GM19035 (cell line): ENCODE data around the gene BNIP1.

Experiments
- ATAC-seq: cut with Tn5 transposase; IDR thresholded peaks from one replicate; pipeline ENCODE4 v1.9.1; 2021; ENCODE audit not compliant: unreplicated experiment

The BNIP1 gene

DNA sequence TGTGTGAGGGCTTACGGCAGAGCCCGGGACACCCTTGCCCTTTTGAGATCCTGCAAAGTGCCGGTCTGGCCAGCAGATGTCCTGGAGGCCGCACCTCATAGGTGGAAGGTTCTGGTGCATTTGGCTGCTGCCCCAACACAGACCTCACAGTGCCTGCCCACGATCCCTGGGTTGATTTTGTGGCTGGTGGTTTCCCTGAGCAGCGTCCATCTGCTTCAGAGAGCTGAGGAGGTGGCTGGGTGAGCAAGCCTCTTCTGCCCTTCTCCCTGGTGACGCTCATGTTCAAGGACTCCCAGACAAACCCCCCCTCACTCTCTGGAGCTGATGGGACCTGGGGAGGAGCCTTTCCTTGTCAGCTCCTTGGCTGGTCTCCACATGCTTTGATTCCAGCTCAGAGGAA lies 18.9 kb downstream of the BNIP1 start:
- no peak for ATAC-seq

DNA sequence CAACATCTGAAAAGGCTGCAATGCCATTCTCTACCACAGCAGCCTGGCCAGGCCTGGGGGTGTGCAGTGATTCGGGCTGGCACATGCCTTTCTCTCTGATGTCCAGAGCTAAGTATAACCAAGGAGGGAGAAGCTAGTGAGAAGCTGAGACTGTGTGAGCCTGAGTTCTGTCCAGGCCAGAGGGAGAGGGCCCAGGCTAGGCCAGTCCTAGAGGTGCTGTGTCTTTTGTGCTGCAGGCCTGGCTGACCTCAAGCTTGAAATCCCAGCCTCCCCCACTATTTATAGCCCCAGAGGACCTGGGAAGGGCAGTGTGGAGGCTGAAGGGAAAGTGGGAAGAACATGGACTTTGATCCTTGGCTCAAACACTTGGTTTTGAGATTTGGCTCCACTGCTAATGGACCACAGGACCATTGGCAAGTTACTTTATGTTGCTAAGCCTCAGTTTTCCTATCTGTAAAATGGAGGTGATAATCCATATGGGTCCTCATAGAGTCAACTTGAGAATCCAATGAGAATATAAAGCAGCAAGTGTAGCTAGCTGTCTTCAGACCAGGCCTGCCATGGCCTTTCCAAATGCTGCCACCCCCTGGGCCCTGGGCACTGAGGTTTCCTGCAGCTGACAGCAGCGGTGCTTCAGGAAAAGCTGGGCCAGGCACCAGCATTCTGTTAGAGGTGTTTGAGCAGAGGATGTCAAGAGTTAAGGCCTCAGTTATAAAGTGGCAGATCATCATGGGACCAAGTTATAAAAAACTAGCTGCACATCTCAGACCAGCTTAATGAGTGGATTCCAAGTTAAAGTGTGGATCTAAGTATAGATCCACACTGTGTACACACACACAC lies 21.1 kb downstream of the BNIP1 start:
- no peak for ATAC-seq

DNA sequence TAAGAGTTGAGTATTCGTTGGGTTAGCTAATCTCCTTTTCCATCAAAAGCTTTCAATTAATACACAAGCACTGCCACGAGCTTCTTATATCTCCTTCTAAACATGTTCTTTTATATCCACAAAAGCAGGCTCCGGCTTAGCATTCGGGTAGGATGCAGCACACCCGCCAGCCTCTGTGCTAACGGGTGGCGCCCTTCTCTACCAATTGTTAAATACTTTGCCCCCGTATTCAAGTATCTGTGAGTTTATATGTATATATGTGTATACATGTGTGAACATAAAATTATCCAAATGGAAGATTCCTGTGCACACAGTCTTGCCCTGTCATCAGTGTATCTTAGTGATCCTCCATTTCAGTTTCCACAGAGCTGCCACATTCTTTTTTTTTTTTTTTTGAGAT lies 27.8 kb downstream of the BNIP1 start:
- no peak for ATAC-seq

DNA sequence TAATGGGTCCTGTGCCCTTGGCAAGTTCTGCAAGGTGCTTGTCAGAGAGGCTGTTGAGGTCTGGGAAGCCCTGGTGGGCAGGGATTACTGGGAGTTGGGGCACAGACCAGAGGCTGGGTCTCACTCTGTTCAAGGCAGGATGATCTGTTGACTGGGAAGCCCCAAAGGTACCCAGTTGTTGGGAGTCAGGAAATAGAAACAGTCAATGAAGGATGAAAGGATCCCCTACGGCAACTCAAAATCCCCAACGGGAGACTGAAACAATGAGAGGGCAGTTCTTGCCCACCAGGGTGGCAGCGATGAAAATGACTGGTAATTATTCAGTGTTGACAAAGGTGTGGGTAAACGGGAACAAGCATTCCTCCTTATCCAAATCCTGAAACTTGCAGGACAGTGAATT lies 31.2 kb downstream of the BNIP1 start:
- ATAC-seq = no peak

DNA sequence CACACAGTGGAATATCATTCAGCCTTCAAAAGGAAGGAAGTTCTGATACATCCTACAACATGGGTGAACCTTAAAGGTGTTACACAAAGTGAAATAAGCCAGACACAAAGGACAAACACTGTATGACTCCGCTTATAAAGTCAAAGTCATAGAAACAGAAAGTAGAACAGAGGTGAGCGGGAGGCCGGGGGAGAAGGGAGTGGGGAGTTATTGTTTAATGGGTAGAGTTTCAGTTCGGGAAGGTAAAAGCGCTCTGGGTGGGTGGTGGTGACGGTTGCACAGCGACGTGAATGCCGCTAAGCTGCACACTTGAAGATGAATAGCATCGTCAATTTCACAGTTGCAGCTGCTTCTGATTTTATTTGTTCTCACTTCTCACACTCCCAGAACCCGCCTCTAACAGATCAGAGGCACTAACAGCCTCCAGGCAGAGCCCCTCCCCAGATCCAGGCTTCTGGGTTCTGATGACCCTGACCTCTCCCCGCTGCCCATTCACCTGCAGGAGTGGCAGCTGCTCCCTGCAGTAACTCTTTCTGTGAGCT lies 34.1 kb downstream of the BNIP1 start:
- no peak for ATAC-seq

DNA sequence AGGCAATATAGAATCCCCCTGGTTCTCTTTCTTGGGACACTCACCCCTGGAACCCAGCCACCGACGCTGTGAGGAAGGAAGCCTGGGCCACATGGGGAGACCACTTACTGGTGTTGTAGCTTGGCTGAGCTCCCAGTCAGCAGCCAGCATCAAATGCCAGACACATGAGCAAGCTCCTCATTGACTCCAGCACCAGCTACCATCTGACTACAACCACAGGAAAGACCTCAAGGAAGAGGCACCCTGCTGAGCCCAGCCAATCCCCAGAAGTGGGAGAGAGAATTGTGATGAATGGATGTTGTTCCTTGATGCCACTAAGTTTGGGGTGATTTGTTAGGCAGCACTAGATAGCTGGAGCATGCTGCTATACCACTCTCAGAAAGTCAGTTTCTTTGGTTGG lies 36.0 kb downstream of the BNIP1 start:
- ATAC-seq = no peak

DNA sequence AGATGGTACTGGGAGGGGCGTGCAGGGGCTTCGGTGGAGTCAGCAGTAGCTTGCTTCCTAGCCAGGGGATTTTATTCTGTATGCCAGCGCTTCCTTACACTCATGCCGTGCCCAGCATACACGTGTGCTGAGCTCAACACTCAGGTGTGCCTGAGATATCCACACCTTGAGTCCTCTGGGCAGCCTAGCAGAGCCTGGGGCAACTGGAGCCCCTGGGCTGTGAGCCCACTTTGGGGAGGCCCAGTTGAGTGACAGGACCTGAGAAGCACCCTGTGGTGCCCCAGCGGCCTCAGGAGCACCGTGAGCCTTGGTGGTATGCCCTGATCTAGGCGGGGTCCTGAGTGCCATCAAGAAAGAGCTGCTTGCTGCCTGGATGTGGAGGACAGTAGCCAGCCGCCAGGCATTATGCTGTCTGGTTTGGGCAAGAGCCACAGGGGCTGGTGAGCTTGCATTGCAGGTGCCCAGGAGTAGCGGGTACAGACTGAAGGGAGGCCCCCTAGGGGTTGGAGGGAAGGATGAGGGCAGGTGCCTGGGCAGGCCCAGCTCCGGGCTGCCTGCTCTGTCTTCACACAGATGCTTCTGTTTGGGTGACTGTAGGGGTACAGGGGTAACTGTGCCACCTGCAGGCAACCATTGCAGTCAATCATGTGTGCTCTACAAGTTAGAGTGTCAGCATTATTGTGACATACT lies 42.9 kb downstream of the BNIP1 start:
- ATAC-seq = no peak

DNA sequence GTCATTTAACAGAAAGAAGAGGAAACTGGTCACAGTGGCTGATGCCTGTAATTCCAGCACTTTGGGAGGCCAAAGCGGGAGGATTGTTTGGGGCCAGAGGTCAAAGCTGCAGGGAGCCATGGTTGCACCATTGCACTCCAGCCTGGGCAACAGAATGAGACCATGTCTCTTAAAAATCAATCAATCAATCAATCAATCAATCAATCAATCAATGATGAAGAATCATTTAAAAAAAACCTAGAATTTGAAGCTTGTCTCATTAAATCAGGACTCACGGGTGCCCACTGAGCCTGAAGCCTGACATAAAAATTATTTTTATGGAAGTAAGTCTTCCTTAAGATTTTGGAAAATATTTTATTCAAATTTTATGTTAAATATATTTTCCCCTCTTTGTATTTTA lies 43.9 kb downstream of the BNIP1 start:
- no peak for ATAC-seq

DNA sequence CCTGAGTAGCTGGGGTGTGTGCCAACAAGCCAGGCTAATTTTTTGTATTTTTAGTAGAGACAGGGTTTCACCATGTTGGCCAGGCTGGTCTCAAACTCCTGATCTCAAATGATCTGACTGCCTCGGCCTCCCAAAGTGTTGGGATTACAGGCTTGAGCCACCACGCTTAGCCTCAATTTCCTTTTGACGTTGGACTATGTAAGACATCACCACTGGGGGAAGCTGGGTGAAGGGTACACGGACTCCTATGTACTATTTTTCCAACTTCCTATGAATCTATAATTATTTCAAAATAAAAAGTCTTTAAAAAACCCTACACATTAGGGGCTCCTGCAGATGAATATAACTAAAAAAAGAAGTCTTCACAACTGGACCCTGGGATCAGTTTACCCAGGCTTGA lies 46.7 kb downstream of the BNIP1 start:
- ATAC-seq = no peak

DNA sequence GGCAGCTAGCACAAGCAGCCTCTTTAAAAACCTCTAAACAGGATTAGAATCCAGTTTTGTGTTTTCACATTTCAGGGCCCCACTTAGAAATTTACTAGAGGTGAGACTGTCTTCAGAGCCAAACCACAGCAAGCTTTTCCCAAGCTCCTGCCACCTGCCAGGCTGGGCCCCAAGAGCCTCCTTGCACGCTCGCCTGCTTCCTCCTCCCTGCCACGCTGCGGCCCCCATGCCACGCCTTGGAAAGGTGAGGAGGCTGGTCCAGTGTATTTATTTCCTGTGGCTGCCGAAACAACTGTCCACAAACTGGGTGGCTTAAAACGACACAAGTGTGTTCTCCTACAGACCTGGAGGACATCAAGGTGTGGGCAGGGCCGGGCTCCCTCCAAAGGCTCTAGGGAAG lies 47.2 kb downstream of the BNIP1 start:
- no peak for ATAC-seq

DNA sequence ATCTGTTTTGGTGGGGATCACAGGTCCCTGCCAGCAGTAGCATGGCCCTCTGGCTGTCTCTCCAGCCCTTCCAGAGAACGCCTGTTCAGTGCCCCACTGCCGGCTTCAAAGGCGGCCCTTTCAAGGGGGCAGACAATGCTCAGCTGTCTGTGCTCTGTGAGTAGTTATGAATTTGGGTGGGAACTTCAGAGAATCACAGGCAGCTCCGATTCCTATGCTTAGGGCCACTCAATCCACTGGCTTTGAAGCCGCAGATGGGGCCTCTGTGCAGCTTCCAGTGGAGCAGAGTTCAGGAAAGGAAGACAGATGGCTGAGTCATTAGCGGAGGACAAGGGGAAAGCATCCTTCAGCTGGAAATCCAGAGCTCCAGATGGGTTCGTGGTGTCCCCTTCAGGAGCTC lies 48.2 kb downstream of the BNIP1 start:
- no peak for ATAC-seq

DNA sequence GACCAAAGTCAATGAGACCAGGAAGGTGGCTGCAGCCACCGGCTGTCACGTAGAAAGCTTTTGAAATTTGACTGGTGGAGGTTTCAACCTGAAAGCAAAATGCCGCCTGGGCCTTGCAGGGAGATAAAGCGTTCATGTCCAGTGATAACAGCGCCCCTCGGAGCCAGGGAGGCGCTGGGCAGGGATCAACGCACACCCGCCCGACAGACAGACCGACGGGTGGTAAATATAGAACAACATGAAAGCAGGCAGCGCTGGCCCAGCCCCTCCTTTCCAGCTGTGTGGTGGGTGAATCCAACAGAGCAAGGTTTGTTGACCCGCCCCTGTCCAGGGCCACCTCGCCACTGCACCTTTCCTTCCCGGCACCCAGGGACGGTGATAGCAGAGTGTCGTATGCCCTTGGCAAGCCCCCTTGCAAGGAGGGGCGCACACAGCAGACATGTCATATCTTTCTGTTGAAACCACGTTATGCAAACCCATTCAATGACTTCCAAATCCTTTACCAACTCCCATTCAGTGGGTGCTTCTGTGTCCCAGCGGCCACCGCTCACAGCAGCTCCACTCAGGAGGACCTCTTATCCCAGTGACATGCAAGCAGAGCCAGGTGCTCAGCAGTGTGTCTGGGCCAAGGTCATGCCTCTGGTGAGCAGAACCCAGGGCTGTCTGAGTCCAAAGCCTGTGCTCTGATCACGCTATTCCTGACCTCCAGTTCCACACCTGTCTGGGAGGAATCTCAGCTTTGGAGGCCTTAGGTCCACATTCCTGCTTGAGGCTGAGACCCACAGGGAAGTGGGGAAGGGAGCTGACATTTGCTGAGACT lies 52.0 kb downstream of the BNIP1 start:
- no peak for ATAC-seq

DNA sequence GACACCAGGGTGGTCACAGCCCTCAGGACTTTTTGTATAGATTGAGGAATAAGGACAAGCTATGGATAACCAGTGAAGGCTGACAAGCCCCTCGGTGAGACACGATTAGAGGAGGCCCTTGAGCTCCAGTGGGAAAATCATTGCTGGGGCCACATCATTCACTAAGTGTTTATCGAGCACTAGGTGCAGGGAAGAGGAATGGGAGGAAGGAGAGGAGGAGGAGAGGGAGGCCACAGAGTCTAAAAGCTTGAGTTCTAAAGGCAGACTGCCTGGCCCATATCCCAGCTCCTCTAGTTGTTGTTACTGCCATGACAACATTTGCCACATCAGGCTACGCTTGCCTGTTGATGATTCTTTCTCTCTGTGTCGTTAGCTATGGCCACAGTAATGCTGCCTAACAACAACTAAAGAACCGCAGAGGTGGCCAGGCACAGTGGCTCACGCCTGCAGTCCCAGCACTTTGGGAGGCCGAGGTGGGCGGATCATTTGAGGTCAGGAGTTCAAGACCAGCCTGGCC lies 53.1 kb downstream of the BNIP1 start:
- no peak for ATAC-seq

DNA sequence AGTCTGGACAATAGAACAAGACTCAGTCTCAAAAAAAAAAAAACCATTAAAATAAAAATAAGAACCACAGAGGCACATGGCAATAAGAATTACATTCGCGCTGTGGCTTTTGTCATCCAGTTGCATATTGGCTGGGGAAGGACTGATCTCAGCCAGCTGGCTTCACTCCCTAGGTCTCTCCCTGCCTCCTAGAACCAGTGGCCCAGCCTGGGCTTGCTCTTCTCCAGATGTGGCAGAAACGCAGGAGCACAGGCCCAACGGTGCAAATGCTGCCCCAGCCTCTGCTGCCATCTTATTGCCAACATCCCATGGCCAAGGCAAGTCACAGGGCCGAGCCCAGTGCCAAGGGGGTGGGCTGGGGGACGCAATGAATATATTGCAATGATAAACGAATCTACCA lies 53.7 kb downstream of the BNIP1 start:
- no peak for ATAC-seq

DNA sequence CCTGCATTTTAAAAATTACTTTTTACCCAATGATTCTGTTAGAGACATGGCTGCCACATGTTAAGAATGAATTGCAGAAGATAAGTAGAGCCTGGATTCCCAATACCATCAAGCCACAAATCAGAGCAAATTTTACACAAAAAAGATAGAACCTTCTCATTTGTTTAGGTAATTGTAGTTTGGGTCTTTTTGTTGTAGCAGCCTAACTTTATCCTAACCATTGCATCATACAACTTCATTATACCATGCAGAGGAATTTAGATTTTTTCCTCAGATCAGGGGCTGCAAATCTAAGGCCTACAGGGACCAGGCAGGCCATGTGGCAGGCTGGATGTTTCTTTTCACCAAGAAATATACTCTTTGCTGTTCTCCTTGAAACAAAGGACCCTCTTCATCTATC lies 56.0 kb downstream of the BNIP1 start:
- no peak for ATAC-seq

DNA sequence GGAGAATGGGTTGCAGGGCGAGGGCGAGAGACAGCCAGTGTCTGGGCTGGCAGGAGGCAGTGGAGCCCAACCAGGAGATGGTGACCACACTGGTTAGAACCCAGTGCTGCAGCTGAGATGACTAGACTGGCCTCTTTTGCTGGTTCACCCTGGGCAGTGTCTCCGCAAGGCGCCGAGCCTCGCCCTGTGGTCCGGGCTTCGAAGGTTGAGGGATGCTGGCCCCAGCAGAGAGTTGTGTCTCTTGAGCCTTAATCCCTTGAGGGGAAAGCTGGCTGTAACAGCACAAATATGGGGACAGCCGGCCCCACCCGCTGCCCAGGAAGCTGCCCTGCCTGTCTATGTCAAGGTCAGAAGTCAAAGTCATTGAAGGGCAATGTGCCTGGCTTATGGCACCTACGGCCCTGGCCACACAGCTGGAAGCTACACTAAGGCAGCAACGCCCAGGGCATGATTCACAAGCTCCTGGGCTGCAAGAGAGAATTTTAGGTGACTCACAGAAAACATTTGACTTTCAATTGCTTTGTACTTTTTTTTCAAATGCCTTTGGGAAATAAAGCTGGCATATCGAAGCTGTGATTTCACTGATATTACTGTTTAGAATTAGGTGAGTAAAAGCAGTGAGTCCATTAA lies 57.4 kb downstream of the BNIP1 start:
- ATAC-seq = no peak

DNA sequence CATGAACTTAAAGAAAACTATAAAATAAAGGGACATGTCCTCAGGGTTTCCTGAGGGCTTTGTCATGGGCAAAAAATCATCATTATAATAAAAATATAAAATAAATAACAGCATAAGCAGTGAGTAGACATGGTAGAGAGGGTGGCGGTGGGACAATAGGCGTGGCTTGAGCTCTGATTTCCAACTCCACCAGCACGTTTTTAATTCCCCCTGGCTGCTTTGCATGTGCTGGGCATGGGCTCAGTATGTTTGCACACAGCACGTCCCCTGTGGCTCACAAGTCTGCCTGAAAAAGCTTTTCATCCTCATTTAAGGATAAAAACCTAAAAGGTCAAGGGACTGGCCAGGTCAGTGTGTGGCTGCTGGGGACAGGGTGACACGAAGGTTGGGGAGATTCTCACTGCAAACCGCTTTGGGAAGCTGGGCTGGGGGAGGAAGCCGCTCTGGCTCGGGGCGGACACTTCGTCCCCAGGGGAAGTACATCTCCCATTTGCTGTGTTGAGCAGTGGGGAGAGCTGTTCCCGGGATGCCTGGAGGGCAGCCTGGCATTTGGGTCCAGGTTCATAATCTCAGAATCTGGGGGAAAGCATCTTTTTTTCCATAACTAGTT lies 58.0 kb downstream of the BNIP1 start:
- ATAC-seq = no peak

DNA sequence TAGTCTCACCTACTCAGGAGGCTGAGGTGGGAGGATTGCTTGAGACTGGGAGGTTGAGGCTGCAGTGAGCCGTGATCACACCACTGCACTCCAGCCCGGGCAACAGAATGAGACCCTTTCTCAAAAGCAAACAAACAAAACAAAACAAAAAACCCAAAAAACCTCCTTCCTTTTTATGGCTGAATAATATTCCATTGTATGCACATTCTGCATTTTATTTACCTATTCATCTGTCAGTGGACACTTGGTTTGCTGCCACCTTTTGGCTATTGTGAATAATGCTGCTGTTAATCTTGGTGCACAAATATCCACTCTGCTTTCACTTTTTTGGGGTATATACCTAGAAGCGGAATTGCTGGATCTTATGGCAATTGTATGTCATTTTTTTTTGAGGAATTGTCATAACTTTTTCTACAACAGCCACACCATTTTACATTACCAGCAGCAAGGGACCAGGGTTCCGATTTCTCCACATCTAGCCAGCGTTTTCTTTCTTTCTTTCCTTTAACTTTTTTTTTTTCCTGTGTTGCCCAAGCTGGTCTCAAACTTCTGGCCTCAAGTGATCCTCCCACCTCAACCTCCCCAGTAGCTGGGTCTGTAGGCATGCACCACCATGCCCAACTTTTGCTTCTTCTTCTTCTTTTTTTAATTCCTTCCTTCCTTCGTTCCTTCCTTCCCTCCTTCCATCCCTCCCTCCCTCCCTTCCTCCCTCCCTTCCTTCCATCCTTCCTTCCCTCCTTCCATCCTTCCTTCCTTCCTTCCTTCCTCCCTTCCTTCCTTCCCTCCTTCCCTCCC lies 60.1 kb downstream of the BNIP1 start:
- no peak for ATAC-seq

DNA sequence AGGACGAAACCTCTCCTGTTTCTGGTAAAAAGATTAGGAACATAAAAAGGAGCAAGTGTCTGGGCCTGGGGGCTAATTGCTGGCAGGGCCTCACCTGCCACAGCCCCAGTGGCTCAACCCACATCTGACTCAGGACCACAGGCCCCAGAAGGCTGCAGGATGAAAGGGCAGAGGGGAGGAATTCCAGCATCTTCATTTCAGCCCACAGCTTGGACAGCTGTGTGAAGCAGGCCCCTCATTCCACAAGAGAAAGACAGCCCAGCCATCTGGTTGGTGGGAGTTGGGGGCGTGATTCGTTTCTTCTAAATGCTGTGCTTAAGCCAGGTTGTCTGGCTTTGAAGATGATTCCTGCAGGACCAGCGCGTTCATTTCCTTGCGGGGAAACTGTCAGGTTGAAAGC lies 61.6 kb downstream of the BNIP1 start:
- no peak for ATAC-seq

DNA sequence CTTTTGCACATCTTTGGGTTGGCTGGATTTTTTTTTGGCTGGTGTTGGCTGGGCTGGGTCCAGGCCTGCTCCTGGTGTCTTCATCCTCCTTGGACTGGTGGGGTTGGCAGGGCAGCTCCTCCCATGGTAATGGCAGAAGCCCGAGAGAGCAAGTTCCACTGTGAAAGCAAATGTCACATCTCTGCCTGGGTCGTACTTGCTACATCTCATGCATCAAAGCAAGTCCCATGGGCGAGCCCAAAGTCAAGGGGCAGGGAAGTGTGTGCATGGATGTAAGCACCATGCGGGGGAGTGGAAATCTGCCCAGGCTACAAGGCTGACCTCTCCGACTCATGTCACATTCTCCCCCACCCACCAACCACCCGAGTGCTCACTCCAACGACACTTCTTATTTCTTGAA lies 64.0 kb downstream of the BNIP1 start:
- ATAC-seq = no peak
